DOHH2 (cell line): ENCODE results near the gene ACACB.

Experiments
- H3F3A ChIP-seq: fragments of 200-600 bp; sonication (generic), shearing (Covaris generic); 2 replicates; pipeline ENCODE4 v1.6.0; 2016; ENCODE audit warnings: antibody characterized with exemption, mild to moderate bottlenecking; ENCODE audit not compliant: control insufficient read depth, insufficient read depth
- H3K27ac ChIP-seq: fragments of 200-600 bp; sonication (generic); 2 replicates; pipeline ENCODE4 v1.5.1; 2014; ENCODE audit warnings: low read depth, mild to moderate bottlenecking, low read length, moderate library complexity
- H3K27me3 ChIP-seq: fragments of 200-600 bp; sonication (generic); 2 replicates; pipeline ENCODE4 v1.6.1; 2014; ENCODE audit warnings: mild to moderate bottlenecking, low read length, mixed read lengths; ENCODE audit not compliant: control insufficient read depth
- H3K36me3 ChIP-seq: fragments of 200-600 bp; sonication (generic); 2 replicates; pipeline ENCODE4 v1.6.1; 2014; ENCODE audit warnings: mild to moderate bottlenecking, low read length, moderate library complexity, mixed read lengths; ENCODE audit not compliant: control insufficient read depth
- H3K4me1 ChIP-seq: fragments of 200-600 bp; sonication (generic); 2 replicates; pipeline ENCODE4 v1.6.1; 2014; ENCODE audit warnings: mild to moderate bottlenecking, low read length, mixed read lengths; ENCODE audit not compliant: control insufficient read depth
- H3K4me2 ChIP-seq: fragments of 200-600 bp; sonication (generic); 2 replicates; pipeline ENCODE4 v1.6.0; 2014; ENCODE audit warnings: mild to moderate bottlenecking, low read length, moderate library complexity
- H3K4me3 ChIP-seq: fragments of 200-600 bp; sonication (generic); 2 replicates; pipeline ENCODE4 v1.5.1; 2014; ENCODE audit warnings: mild to moderate bottlenecking, low read length, mixed read lengths
- H3K79me2 ChIP-seq: fragments of 200-600 bp; sonication (generic); 2 replicates; pipeline ENCODE4 v1.6.1; 2014; ENCODE audit warnings: mild to moderate bottlenecking, low read length, mixed read lengths; ENCODE audit not compliant: control insufficient read depth
- H3K9me2 ChIP-seq: fragments of 200-600 bp; sonication (generic); replicated peaks from 2 replicates; pipeline ENCODE4 v1.6.1; 2014; ENCODE audit warnings: mild to moderate bottlenecking, low read length, mixed read lengths; ENCODE audit not compliant: control insufficient read depth
- H3K9me3 ChIP-seq: fragments of 200-600 bp; sonication (generic); 2 replicates; pipeline ENCODE4 v1.6.1; 2014; ENCODE audit warnings: antibody characterized with exemption, low read length, mixed read lengths; ENCODE audit not compliant: control insufficient read depth, insufficient read depth
- H4K20me1 ChIP-seq: fragments of 200-600 bp; sonication (generic); 2 replicates; pipeline ENCODE4 v1.6.0; 2014; ENCODE audit warnings: low read depth, mild to moderate bottlenecking, antibody characterized with exemption, low read length, moderate library complexity; ENCODE audit not compliant: control insufficient read depth, insufficient read depth
- CTCF ChIP-seq: fragments of 200-600 bp; sonication (generic); IDR thresholded peaks from one replicate; pipeline ENCODE4 v1.5.1; 2014; ENCODE audit warnings: antibody characterized with exemption, mild to moderate bottlenecking, low read depth, low read length; ENCODE audit not compliant: poor library complexity, severe bottlenecking
- EZH2phosphoT487 ChIP-seq: fragments of 200-600 bp; sonication (generic); IDR thresholded peaks from 2 replicates; pipeline ENCODE4 v1.6.1; 2017; ENCODE audit warnings: borderline replicate concordance, mild to moderate bottlenecking, antibody characterized with exemption, low read length, moderate library complexity, mixed read lengths

The ACACB gene

DNA sequence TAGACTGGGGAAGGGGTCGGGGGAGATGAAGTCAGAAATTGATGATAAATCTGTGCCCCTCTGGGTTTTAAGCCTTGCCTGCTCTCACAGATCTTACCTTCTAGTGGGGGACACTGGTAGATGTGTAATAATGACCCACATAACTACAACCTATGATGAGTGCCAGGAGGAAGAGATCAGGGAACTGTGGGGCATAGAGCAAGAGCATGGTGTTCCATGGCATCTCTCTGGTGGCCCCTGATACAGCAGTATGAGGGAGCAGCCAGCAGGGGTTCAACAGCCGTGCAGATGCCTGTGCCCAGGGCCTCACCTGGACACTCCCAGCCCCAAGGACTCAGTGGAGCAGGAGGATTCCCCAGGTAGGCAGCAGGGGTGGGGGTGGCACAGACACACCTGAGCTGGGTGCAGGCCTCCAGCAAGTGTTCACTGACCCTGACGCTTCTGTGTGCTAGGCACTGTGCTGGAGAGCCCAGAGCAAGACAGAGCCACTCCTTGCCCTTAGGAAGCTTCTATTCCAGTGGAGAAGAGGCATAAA is 5.0 kb downstream of the ACACB start:
- Histone ChIP-seq H3K4me2 (no peak overlapping the region), H3K79me2 (no peaks in the 10 kb centered on the region), H3K27me3 (peaks cover 9% of the 10 kb centered on the region), H4K20me1 (no peaks in the 10 kb centered on the region), H3K9me2 (no peaks in the 10 kb centered on the region), H3K9me3 (no peaks in the 10 kb centered on the region), H3F3A (no peaks in the 10 kb centered on the region), H3K4me1 (no peaks in the 10 kb centered on the region), H3K27ac (no peak overlapping the region), H3K4me3 (no peak overlapping the region), H3K36me3 (no peaks in the 10 kb centered on the region)
- TF ChIP-seq CTCF = no peak
- no peak for TF ChIP-seq EZH2phosphoT487

GRCh38 chr12:109124878-109125648 is 8.7 kb downstream of the ACACB start:
- Histone ChIP-seq H3K4me2 (no peak overlapping the region), H3F3A (no peaks in the 10 kb centered on the region), H3K4me1 (no peaks in the 10 kb centered on the region), H3K9me2 (no peaks in the 10 kb centered on the region), H3K36me3 (no peaks in the 10 kb centered on the region), H4K20me1 (no peaks in the 10 kb centered on the region), H3K27me3 (peaks cover 9% of the 10 kb centered on the region), H3K4me3 (no peak overlapping the region), H3K9me3 (no peaks in the 10 kb centered on the region), H3K27ac (no peak overlapping the region), H3K79me2 (no peaks in the 10 kb centered on the region)
- no peak for TF ChIP-seq EZH2phosphoT487

DNA sequence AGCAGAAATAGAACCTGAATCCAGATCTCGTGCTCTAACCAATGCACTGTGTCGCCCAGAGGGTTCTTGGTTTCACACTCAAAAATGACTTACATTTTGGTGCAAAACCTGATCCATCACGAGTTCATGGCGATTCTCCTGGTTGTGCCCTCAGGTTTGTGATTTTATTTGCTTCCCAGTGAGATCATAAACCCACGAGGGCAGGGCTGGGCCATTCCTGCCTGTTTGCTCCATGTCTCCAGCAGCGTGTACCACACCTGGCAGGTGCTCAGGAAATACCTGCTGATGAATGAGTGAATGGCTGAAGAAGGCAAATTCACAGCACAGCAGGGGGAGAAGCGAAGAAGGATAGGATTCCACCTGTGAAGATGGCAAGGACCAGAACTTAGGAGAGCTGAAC is 9.4 kb downstream of the ACACB start:
- H3K4me1 ChIP-seq = no peaks in the 10 kb centered on the region
- H4K20me1 ChIP-seq = no peaks in the 10 kb centered on the region
- no peaks in the 10 kb centered on the region for H3K79me2 ChIP-seq
- H3K9me3 ChIP-seq = no peaks in the 10 kb centered on the region
- H3K27me3 ChIP-seq = peaks cover 9% of the 10 kb centered on the region
- H3F3A ChIP-seq = no peaks in the 10 kb centered on the region
- no peak overlapping the region for H3K27ac ChIP-seq
- H3K4me3 ChIP-seq = no peak overlapping the region
- H3K36me3 ChIP-seq = no peaks in the 10 kb centered on the region
- no peaks in the 10 kb centered on the region for H3K9me2 ChIP-seq
- no peak overlapping the region for H3K4me2 ChIP-seq
- TF ChIP-seq CTCF = no peak
- no peak for TF ChIP-seq EZH2phosphoT487

DNA sequence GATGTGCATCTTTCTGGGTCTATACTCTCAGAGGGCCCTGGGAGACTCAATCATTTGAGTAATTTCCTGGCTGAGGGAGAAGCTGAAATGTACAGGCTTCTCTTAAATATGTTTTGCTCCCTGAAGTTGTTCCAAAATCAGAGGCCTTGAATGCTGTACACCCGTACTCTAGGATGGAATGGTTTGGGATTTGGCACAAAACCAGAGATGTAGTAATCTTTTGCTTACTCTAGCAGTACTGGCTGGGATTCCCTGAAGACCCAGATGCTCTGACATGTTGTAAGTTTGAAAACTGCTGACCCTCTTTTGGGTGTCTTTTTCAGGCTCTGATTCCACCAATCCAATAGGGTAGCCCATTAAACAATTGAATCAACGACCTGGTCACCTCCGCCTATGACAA is 10.4 kb downstream of the ACACB start:
- Histone ChIP-seq H3K9me3 (no peaks in the 10 kb centered on the region), H3K27me3 (peaks cover 9% of the 10 kb centered on the region), H3K4me2 (no peak overlapping the region), H3K4me3 (no peak overlapping the region), H3K79me2 (no peaks in the 10 kb centered on the region), H4K20me1 (no peaks in the 10 kb centered on the region), H3F3A (no peaks in the 10 kb centered on the region), H3K36me3 (no peaks in the 10 kb centered on the region), H3K4me1 (no peaks in the 10 kb centered on the region), H3K9me2 (no peaks in the 10 kb centered on the region), H3K27ac (no peak overlapping the region)
- TF ChIP-seq CTCF = no peak
- no peak for TF ChIP-seq EZH2phosphoT487
